Measurements from ENCODE around the gene LAMA5.

DNA sequence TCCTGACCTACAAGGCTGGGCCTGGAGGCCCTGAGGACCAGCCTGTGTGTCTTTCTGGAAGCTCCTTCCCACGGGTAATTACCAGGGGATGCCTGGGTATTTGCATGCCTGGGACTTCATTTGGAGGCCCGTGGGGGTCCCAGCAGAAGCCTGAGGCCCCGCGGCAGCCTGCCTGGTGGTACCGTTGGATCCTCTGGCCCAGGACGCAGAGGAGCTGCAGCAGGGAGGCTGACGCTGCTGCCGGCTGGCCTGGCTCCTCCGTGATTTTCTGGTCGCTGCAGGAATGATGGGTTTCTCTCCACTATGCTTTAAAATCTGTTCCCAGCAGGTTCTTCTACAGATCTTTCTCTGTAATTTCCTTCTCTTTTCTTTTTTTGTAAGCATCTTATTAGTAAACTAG is 33.4 kb upstream of the LAMA5 start:
- TF ChIP-seq, protein P1, sequence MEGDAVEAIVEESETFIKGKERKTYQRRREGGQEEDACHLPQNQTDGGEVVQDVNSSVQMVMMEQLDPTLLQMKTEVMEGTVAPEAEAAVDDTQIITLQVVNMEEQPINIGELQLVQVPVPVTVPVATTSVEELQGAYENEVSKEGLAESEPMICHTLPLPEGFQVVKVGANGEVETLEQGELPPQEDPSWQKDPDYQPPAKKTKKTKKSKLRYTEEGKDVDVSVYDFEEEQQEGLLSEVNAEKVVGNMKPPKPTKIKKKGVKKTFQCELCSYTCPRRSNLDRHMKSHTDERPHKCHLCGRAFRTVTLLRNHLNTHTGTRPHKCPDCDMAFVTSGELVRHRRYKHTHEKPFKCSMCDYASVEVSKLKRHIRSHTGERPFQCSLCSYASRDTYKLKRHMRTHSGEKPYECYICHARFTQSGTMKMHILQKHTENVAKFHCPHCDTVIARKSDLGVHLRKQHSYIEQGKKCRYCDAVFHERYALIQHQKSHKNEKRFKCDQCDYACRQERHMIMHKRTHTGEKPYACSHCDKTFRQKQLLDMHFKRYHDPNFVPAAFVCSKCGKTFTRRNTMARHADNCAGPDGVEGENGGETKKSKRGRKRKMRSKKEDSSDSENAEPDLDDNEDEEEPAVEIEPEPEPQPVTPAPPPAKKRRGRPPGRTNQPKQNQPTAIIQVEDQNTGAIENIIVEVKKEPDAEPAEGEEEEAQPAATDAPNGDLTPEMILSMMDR (IDR thresholded peaks at IDR 0.05), result no peak
- TF ChIP-seq POLR2AphosphoS5 (IDR thresholded peaks at IDR 0.05; ENCODE audit: insufficient read depth in 1 of 2, low read depth in 1 of 2) (no peak), POLR2A (IDR thresholded peaks at IDR 0.05) (no peak)

Measured in vagina (tissue), 2 donors.